Tibial nerve (tissue), 4 donors: ENCODE measurements around the gene EML1. TPM values are rescaled to one million over a fixed set of nuclear protein-coding genes. Genes with fewer than 3 reads are reported as not detected.

ENCODE experiments used
- DNase-seq, 2 donors: peaks; one replicate each; pipeline ENCODE4 v3.0.0-alpha.2; 2019; ENCODE audit warnings: low spot score in 2 of 2
- H3K27ac ChIP-seq, 4 donors: fragments of 200-600 bp; sonication (generic) in 3 of 4; one replicate each; pipeline ENCODE4 v1.5.1; 2017 to 2019; ENCODE audit warnings: mild to moderate bottlenecking in 1 of 4
- H3K27me3 ChIP-seq, 2 donors: fragments of 200-600 bp; sonication (generic) in 1 of 2; one replicate each; pipeline versions ENCODE4 v1.5.1 to v1.6.0; 2017 to 2019
- H3K36me3 ChIP-seq, 3 donors: fragments of 200-600 bp; sonication (generic); one replicate each; pipeline ENCODE4 v1.5.1; 2018 to 2019
- H3K4me1 ChIP-seq, 4 donors: fragments of 200-600 bp; sonication (generic) in 3 of 4; one replicate each; pipeline ENCODE4 v1.5.1; 2017 to 2019
- H3K4me3 ChIP-seq, 4 donors: fragments of 200-600 bp; sonication (generic) in 3 of 4; one replicate each; pipeline ENCODE4 v1.5.1; 2017 to 2019; ENCODE audit warnings: mild to moderate bottlenecking in 1 of 4, moderate library complexity in 1 of 4
- H3K9me3 ChIP-seq, 4 donors: fragments of 200-600 bp; sonication (generic) in 3 of 4; one replicate each; pipeline ENCODE4 v1.5.1; 2017 to 2019
- CTCF ChIP-seq, 5 experiments: fragments of 200-600 bp in 3 of 5; fragments of 450-650 bp in 2 of 5; sonication (generic) in 3 of 5; IDR thresholded peaks; one replicate each; pipeline ENCODE4 v1.5.1; 2016 to 2019; ENCODE audit warnings: antibody characterized with exemption in 5 of 5, mild to moderate bottlenecking in 3 of 5, moderate library complexity in 2 of 5
- EP300 ChIP-seq, 2 donors: sonication (generic); formaldehyde crosslinking; IDR thresholded peaks; one replicate each; pipeline ENCODE4 v1.6.1; 2017; ENCODE audit warnings: antibody characterized with exemption in 2 of 2, mild to moderate bottlenecking in 1 of 2
- POLR2A ChIP-seq, 2 donors: fragments of 450-650 bp; IDR thresholded peaks; one replicate each; pipeline ENCODE4 v1.6.1; 2017; ENCODE audit warnings: antibody characterized with exemption in 2 of 2, mild to moderate bottlenecking in 2 of 2, moderate library complexity in 2 of 2
- WGBS, 2 donors: methylation state at CpG; one replicate each; pipeline ENCODE4 v1.1.5; 2018; 5-methylcytosine and 5-hydroxymethylcytosine counted together
- total RNA-seq, 4 donors: library from RNA; depleted of rRNA; stranded (reverse); fragments of >200 nt; gene quantifications; one replicate each; pipeline ENCODE4 v1.1.0, GENCODE V29; 2016

Gene EML1
- total RNA-seq, 4 donors from 2014 or later, result 32.4 to 82.8 (median 55.2) TPM

GRCh38 chr14:99747167-99747566 is 46.0 kb upstream of the EML1 start:
- no peak overlapping the region for H3K4me3 ChIP-seq
- peaks cover 0 to 51% (median 20%) of the 10 kb centered on the region in 4 donors for H3K4me1 ChIP-seq
- 83 to 85% methylated on average over 7 of the region's 7 CpGs for WGBS, 2 donors
- peak overlapping the region in 2 of 4 donors; percentile 58 to 77 for H3K27ac ChIP-seq
- no peak for DNase-seq
- no peaks in the 10 kb centered on the region for H3K9me3 ChIP-seq
- TF ChIP-seq POLR2A (IDR thresholded peaks at IDR 0.05) (no peak), EP300 (IDR thresholded peaks at IDR 0.05) (no peak), CTCF (IDR thresholded peaks at IDR 0.05) (no peak)
- H3K36me3 ChIP-seq, result no peaks in the 10 kb centered on the region
- H3K27me3 ChIP-seq, result no peaks in the 10 kb centered on the region

- no peak overlapping the region for H3K4me3 ChIP-seq
- H3K27ac ChIP-seq, result peak overlapping the region in 1 of 4 donors; percentile 58
- H3K36me3 ChIP-seq, result no peaks in the 10 kb centered on the region
- peaks cover 0 to 56% (median 26%) of the 10 kb centered on the region in 4 donors for H3K4me1 ChIP-seq
- H3K9me3 ChIP-seq, result no peaks in the 10 kb centered on the region
- TF ChIP-seq POLR2A (IDR thresholded peaks at IDR 0.05), result no peak
- no peak for TF ChIP-seq EP300 (IDR thresholded peaks at IDR 0.05)
- no peak for TF ChIP-seq CTCF (IDR thresholded peaks at IDR 0.05)
- H3K27me3 ChIP-seq, result no peaks in the 10 kb centered on the region
- whole genome bisulfite sequencing, 2 donors, result 89 to 92% methylated on average over 21 to 22 of the region's 22 CpGs
- DNase-seq, result no peak
Observed at GRCh38 chr14:99747582-99748330, 45.5 kb upstream of the EML1 start.

- Histone ChIP-seq H3K27ac (no peak overlapping the region), H3K4me3 (no peak overlapping the region), H3K4me1 (peaks cover 0 to 64% (median 30%) of the 10 kb centered on the region in 4 donors), H3K9me3 (no peaks in the 10 kb centered on the region), H3K27me3 (no peaks in the 10 kb centered on the region), H3K36me3 (no peaks in the 10 kb centered on the region)
- 68 to 69% methylated on average over 9 of the region's 9 CpGs for WGBS, 2 donors
- no peak for DNase-seq
- TF ChIP-seq EP300 (IDR thresholded peaks at IDR 0.05) (no peak), POLR2A (IDR thresholded peaks at IDR 0.05) (no peak)
Observed at GRCh38 chr14:99748529-99748928, 44.7 kb upstream of the EML1 start.

GRCh38 chr14:99749142-99749541 is 44.1 kb upstream of the EML1 start:
- Histone ChIP-seq H3K27ac (peak overlapping the region in 1 of 4 donors; percentile 20), H3K4me3 (no peak overlapping the region), H3K9me3 (no peaks in the 10 kb centered on the region), H3K4me1 (peaks cover 0 to 69% (median 34%) of the 10 kb centered on the region in 4 donors), H3K36me3 (no peaks in the 10 kb centered on the region), H3K27me3 (no peaks in the 10 kb centered on the region)
- 76 to 80% methylated on average over 13 of the region's 13 CpGs for WGBS, 2 donors
- TF ChIP-seq CTCF (IDR thresholded peaks at IDR 0.05), result no peak
- no peak for TF ChIP-seq POLR2A (IDR thresholded peaks at IDR 0.05)
- TF ChIP-seq EP300 (IDR thresholded peaks at IDR 0.05), result no peak
- no peak for DNase-seq

GRCh38 chr14:99749763-99750715 is 43.2 kb upstream of the EML1 start:
- no peaks in the 10 kb centered on the region for H3K9me3 ChIP-seq
- H3K27ac ChIP-seq, result peak overlapping the region in 1 of 4 donors; percentile 20
- TF ChIP-seq EP300 (IDR thresholded peaks at IDR 0.05), result no peak
- no peak for TF ChIP-seq POLR2A (IDR thresholded peaks at IDR 0.05)
- TF ChIP-seq CTCF (IDR thresholded peaks at IDR 0.05), result no peak
- WGBS, 2 donors, result 45 to 64% methylated on average over 17 to 23 of the region's 23 CpGs
- H3K27me3 ChIP-seq, result no peaks in the 10 kb centered on the region
- H3K36me3 ChIP-seq, result no peaks in the 10 kb centered on the region
- peaks cover 0 to 69% (median 39%) of the 10 kb centered on the region in 4 donors for H3K4me1 ChIP-seq
- DNase-seq, result no peak
- no peak overlapping the region for H3K4me3 ChIP-seq
